ENCODE measurements around the gene TP53TG3B. TPM values are rescaled to one million over a fixed set of nuclear protein-coding genes. Genes with fewer than 3 reads are reported as not detected.
"Not testable (repeated sequence)": the region's sequence is repeated elsewhere in the genome, so short reads cannot be mapped to it uniquely, and the experiment has no call there.

The TP53TG3B gene
- not detected for polyA plus RNA-seq (2013, experiment 1 of 2; ENCODE audit: insufficient read length)
- not detected for polyA plus RNA-seq (2013, experiment 2 of 2; ENCODE audit: insufficient read length)

- DNase-seq, result not testable (repeated sequence)
These were observed at the start of gene TP53TG3B for GRCh38 chr16:33360541-33360940. Gene TP53TG3B (plus strand): TSS chr16:33360841. CDS start chr16:33360909, 68 bp downstream.

- not testable (repeated sequence) for DNase-seq
These were observed 24.2 kb upstream of the TP53TG3B start for GRCh38 chr16:33336226-33337012.

GRCh38 chr16:33337627-33338542 is 22.8 kb upstream of the TP53TG3B start:
- DNase-seq, result not testable (repeated sequence)

- DNase-seq, result not testable (repeated sequence)
These were observed 22.1 kb upstream of the TP53TG3B start for GRCh38 chr16:33338543-33338951.

GRCh38 chr16:33339093-33340061 is 21.3 kb upstream of the TP53TG3B start:
- not testable (repeated sequence) for DNase-seq

Measured in fibroblast of skin of back (primary cell).